ENCODE results near the gene CYTH3. TPM values are rescaled to one million over a fixed set of nuclear protein-coding genes. Genes with fewer than 3 reads are reported as not detected.
A peak's percentile ranks its signal among the peaks of the same experiment; 100 is the strongest.

The CYTH3 gene
- total and polyA plus RNA-seq, 9 of the 15 experiments (the other 6 are each of a cell fraction or from before 2014, with no cell fraction given) = 0.25 to 15.2 (median 11.4) TPM

- TF ChIP-seq HNRNPK (IDR thresholded peaks at IDR 0.05; ENCODE audit: low read depth, low read length, poor library complexity, severe bottlenecking) (no peak), GTF3C2 (IDR thresholded peaks at IDR 0.05; ENCODE audit: borderline replicate concordance, extremely low read depth, insufficient read length) (no peak), ERF (CRISPR knock-in tag; IDR thresholded peaks at IDR 0.05) (0 out of 2 replicates have a peak, but pooled peaks have one; percentile 37), HDGF (IDR thresholded peaks at IDR 0.05) (no peak), MTF1 (CRISPR knock-in tag; IDR thresholded peaks at IDR 0.05; ENCODE audit: borderline replicate concordance) (no peak), CBFB (CRISPR knock-in tag; IDR thresholded peaks at IDR 0.05) (no peak), KDM1A (IDR thresholded peaks at IDR 0.05) (no peak), KAT8 (IDR thresholded peaks at IDR 0.05; ENCODE audit: low read depth) (no peak), CLOCK (CRISPR knock-in tag; IDR thresholded peaks at IDR 0.05; ENCODE audit: borderline replicate concordance) (no peak), L3MBTL2 (IDR thresholded peaks at IDR 0.05) (peak; percentile 86), TCF7 (IDR thresholded peaks at IDR 0.05; ENCODE audit: borderline replicate concordance) (no peak), DMBX1 (CRISPR knock-in tag; IDR thresholded peaks at IDR 0.05; ENCODE audit: borderline replicate concordance) (no peak), SAP30 (IDR thresholded peaks at IDR 0.05; ENCODE audit: borderline replicate concordance, insufficient read depth, low read depth, low read length, poor library complexity, severe bottlenecking) (no peak), BCOR (IDR thresholded peaks at IDR 0.05) (0 out of 2 replicates have a peak, but pooled peaks have one; percentile 39)
- TF ChIP-seq, protein P1, sequence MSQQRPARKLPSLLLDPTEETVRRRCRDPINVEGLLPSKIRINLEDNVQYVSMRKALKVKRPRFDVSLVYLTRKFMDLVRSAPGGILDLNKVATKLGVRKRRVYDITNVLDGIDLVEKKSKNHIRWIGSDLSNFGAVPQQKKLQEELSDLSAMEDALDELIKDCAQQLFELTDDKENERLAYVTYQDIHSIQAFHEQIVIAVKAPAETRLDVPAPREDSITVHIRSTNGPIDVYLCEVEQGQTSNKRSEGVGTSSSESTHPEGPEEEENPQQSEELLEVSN (IDR thresholded peaks at IDR 0.05; ENCODE audit: borderline replicate concordance in 1 of 2, extremely low read depth in 1 of 2, insufficient read depth in 1 of 2, insufficient read length in 1 of 2, low read depth in 1 of 2, low read length in 1 of 2, poor library complexity in 1 of 2, severe bottlenecking in 1 of 2) = peak; percentile 36 to 67
- TF ChIP-seq, protein P2, sequence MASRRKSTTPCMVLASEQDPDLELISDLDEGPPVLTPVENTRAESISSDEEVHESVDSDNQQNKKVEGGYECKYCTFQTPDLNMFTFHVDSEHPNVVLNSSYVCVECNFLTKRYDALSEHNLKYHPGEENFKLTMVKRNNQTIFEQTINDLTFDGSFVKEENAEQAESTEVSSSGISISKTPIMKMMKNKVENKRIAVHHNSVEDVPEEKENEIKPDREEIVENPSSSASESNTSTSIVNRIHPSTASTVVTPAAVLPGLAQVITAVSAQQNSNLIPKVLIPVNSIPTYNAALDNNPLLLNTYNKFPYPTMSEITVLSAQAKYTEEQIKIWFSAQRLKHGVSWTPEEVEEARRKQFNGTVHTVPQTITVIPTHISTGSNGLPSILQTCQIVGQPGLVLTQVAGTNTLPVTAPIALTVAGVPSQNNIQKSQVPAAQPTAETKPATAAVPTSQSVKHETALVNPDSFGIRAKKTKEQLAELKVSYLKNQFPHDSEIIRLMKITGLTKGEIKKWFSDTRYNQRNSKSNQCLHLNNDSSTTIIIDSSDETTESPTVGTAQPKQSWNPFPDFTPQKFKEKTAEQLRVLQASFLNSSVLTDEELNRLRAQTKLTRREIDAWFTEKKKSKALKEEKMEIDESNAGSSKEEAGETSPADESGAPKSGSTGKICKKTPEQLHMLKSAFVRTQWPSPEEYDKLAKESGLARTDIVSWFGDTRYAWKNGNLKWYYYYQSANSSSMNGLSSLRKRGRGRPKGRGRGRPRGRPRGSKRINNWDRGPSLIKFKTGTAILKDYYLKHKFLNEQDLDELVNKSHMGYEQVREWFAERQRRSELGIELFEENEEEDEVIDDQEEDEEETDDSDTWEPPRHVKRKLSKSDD (conservative IDR thresholded peaks at IDR 0.05; ENCODE audit: low read length) = no peak
These were observed at the start of gene CYTH3 (continued) for GRCh38 chr7:6272481-6273323.

Measured in K562 (cell line).